Activated CD8-positive, alpha-beta T cell treated with anti-CD3 and anti-CD28 coated beads, Interleukin-2, amount 10 ng/mL, durations not matched to agents 7 days and 5 days (primary cell): ENCODE data around the gene PRKAR1B. TPM values are rescaled to one million over a fixed set of nuclear protein-coding genes. Genes with fewer than 3 reads are reported as not detected.
"Not testable (repeated sequence)": the region's sequence is repeated elsewhere in the genome, so short reads cannot be mapped to it uniquely, and the experiment has no call there.

ENCODE experiments used
- ATAC-seq: fragments of 150-1000 bp; cut with Tn5 transposase; one replicate; pipeline ENCODE4 v1.10.0; 2021; ENCODE audit warnings: moderate library complexity
- CTCF ChIA-PET: fragments of 350-600 bp; sonication (Branson Sonifier 250); formaldehyde crosslinking; loops from one replicate; lab custom pipeline; 2021; ENCODE audit warnings: antibody characterized with exemption; lab: Charles Lee
- POLR2A ChIA-PET: fragments of 350-600 bp; sonication (Branson Sonifier 250); formaldehyde crosslinking; loops from one replicate; lab custom pipeline; 2021; ENCODE audit warnings: antibody characterized with exemption; lab: Charles Lee
- DNase-seq: peaks from one replicate; pipeline ENCODE4 v3.0.0-alpha.2; 2020
- H3K27ac Mint-ChIP-seq: one replicate; pipeline ENCODE4 v1.8.0; 2021; ENCODE audit warnings: mild to moderate bottlenecking, mixed read lengths
- H3K27me3 Mint-ChIP-seq: one replicate; pipeline ENCODE4 v1.8.0; 2021; ENCODE audit warnings: low read depth, mixed read lengths
- H3K36me3 Mint-ChIP-seq: one replicate; pipeline ENCODE4 v1.8.0; 2021; ENCODE audit warnings: low read depth, mixed read lengths
- H3K4me1 Mint-ChIP-seq: one replicate; pipeline ENCODE4 v1.8.0; 2021; ENCODE audit warnings: low read depth, mixed read lengths
- H3K4me3 Mint-ChIP-seq: one replicate; pipeline ENCODE4 v1.8.0; 2021; ENCODE audit warnings: mild to moderate bottlenecking, mixed read lengths
- H3K9me3 Mint-ChIP-seq: one replicate; pipeline ENCODE4 v1.8.0; 2022; ENCODE audit warnings: mixed read lengths; ENCODE audit not compliant: insufficient read depth
- total RNA-seq, 2 experiments: library from RNA; stranded (reverse); gene quantifications; one replicate each; pipeline ENCODE4 v1.2.3, GENCODE V29; 2021

The PRKAR1B gene
- total RNA-seq, 2 experiments from 2014 or later: 56.5 to 58.2 TPM

- no peak for DNase-seq
- CTCF ChIA-PET: no interaction called here
- Mint-ChIP-seq H3K36me3 (peaks cover 9% of the 10 kb centered on the region), H3K4me1 (peaks cover 13% of the 10 kb centered on the region), H3K9me3 (no peaks in the 10 kb centered on the region), H3K27me3 (no peaks in the 10 kb centered on the region), H3K27ac (no peak overlapping the region), H3K4me3 (no peak overlapping the region)
- no peak for ATAC-seq
- POLR2A ChIA-PET: interaction anchor here (0.6 kb wide), 1 partner anchor 106 kb away, joined by 4 read pairs; no protein-coding TSS in a partner anchor
Observed at GRCh38 chr7:665736-666453, 61.2 kb downstream of the PRKAR1B start.

GRCh38 chr7:664997-665735 lies 61.9 kb downstream of the PRKAR1B start:
- H3K4me1 Mint-ChIP-seq: peaks cover 13% of the 10 kb centered on the region
- no peak for DNase-seq
- H3K36me3 Mint-ChIP-seq: peaks cover 9% of the 10 kb centered on the region
- no peaks in the 10 kb centered on the region for H3K9me3 Mint-ChIP-seq
- H3K27me3 Mint-ChIP-seq: no peaks in the 10 kb centered on the region
- H3K27ac Mint-ChIP-seq: peak overlapping the region; percentile 15
- CTCF ChIA-PET: no interaction called here
- no peak for ATAC-seq
- POLR2A ChIA-PET: no interaction called here
- H3K4me3 Mint-ChIP-seq: no peak overlapping the region

GRCh38 chr7:664402-664775 lies 62.7 kb downstream of the PRKAR1B start:
- Mint-ChIP-seq H3K27me3 (no peaks in the 10 kb centered on the region), H3K36me3 (peaks cover 12% of the 10 kb centered on the region), H3K4me3 (no peak overlapping the region), H3K9me3 (no peaks in the 10 kb centered on the region), H3K4me1 (peaks cover 13% of the 10 kb centered on the region), H3K27ac (no peak overlapping the region)
- DNase-seq (no peak), ATAC-seq (no peak)
- POLR2A ChIA-PET: no interaction called here
- CTCF ChIA-PET: no interaction called here

- Mint-ChIP-seq H3K27me3 (no peaks in the 10 kb centered on the region), H3K4me3 (no peak overlapping the region)
- POLR2A ChIA-PET: interaction anchor here (0.7 kb wide), 1 partner anchor 278 kb away, joined by 3 read pairs; no protein-coding TSS in a partner anchor
Observed at GRCh38 chr7:662576-662975, 64.5 kb downstream of the PRKAR1B start.

GRCh38 chr7:659996-660395 lies 67.1 kb downstream of the PRKAR1B start:
- H3K27me3 Mint-ChIP-seq: no peaks in the 10 kb centered on the region
- H3K9me3 Mint-ChIP-seq: peaks cover 4% of the 10 kb centered on the region
- ATAC-seq (no peak), DNase-seq (no peak)
- peaks cover 15% of the 10 kb centered on the region for H3K36me3 Mint-ChIP-seq
- CTCF ChIA-PET: no interaction called here
- POLR2A ChIA-PET: no interaction called here
- H3K4me1 Mint-ChIP-seq: peaks cover 10% of the 10 kb centered on the region
- no peak overlapping the region for H3K4me3 Mint-ChIP-seq
- H3K27ac Mint-ChIP-seq: no peak overlapping the region

More at GRCh38 chr7:662576-662975, 64.5 kb downstream of the PRKAR1B start:
- ATAC-seq: no peak
- no peak for DNase-seq
- Mint-ChIP-seq H3K9me3 (peaks cover 4% of the 10 kb centered on the region), H3K4me1 (peaks cover 10% of the 10 kb centered on the region), H3K36me3 (peaks cover 15% of the 10 kb centered on the region), H3K27ac (peak overlapping the region; percentile 52)
- CTCF ChIA-PET: no interaction called here

GRCh38 chr7:659306-659847 lies 67.7 kb downstream of the PRKAR1B start:
- CTCF ChIA-PET: no interaction called here
- POLR2A ChIA-PET: no interaction called here
- H3K36me3 Mint-ChIP-seq: peaks cover 15% of the 10 kb centered on the region

GRCh38 chr7:657565-658119 lies 69.4 kb downstream of the PRKAR1B start:
- ChIA-PET CTCF (no interaction called here), POLR2A (no interaction called here)
- ATAC-seq: no peak
- no peak for DNase-seq
- Mint-ChIP-seq H3K4me1 (peaks cover 3% of the 10 kb centered on the region), H3K9me3 (peaks cover 4% of the 10 kb centered on the region), H3K27ac (no peak overlapping the region), H3K27me3 (no peaks in the 10 kb centered on the region), H3K36me3 (peaks cover 15% of the 10 kb centered on the region), H3K4me3 (no peak overlapping the region)

More at GRCh38 chr7:659306-659847, 67.7 kb downstream of the PRKAR1B start:
- H3K27ac Mint-ChIP-seq: no peak overlapping the region
- peaks cover 6% of the 10 kb centered on the region for H3K4me1 Mint-ChIP-seq
- H3K9me3 Mint-ChIP-seq: peaks cover 4% of the 10 kb centered on the region
- no peaks in the 10 kb centered on the region for H3K27me3 Mint-ChIP-seq
- no peak for ATAC-seq
- no peak for DNase-seq
- H3K4me3 Mint-ChIP-seq: no peak overlapping the region

- CTCF ChIA-PET, H3K27me3 Mint-ChIP-seq, ATAC-seq, H3K9me3 Mint-ChIP-seq, H3K4me1 Mint-ChIP-seq, POLR2A ChIA-PET, H3K4me3 Mint-ChIP-seq, DNase-seq, H3K27ac Mint-ChIP-seq: not testable (repeated sequence)
- peaks cover 15% of the 10 kb centered on the region for H3K36me3 Mint-ChIP-seq
Observed at GRCh38 chr7:657010-657409, 70.1 kb downstream of the PRKAR1B start.

GRCh38 chr7:655758-656157 lies 71.3 kb downstream of the PRKAR1B start:
- CTCF ChIA-PET: no interaction called here
- DNase-seq: no peak
- H3K4me3 Mint-ChIP-seq: no peak overlapping the region
- H3K27ac Mint-ChIP-seq: no peak overlapping the region
- H3K4me1 Mint-ChIP-seq: no peaks in the 10 kb centered on the region
- POLR2A ChIA-PET: no interaction called here
- H3K36me3 Mint-ChIP-seq: peaks cover 15% of the 10 kb centered on the region
- ATAC-seq: no peak
- H3K27me3 Mint-ChIP-seq: no peaks in the 10 kb centered on the region
- peaks cover 4% of the 10 kb centered on the region for H3K9me3 Mint-ChIP-seq

GRCh38 chr7:653829-654764 lies 73.0 kb downstream of the PRKAR1B start:
- no peak overlapping the region for H3K27ac Mint-ChIP-seq
- no peak overlapping the region for H3K4me3 Mint-ChIP-seq
- H3K9me3 Mint-ChIP-seq: peaks cover under 1% of the 10 kb centered on the region
- no peaks in the 10 kb centered on the region for H3K27me3 Mint-ChIP-seq
- no peaks in the 10 kb centered on the region for H3K4me1 Mint-ChIP-seq
- H3K36me3 Mint-ChIP-seq: peaks cover 9% of the 10 kb centered on the region
- ChIA-PET POLR2A (no interaction called here), CTCF (no interaction called here)
- ATAC-seq (no peak), DNase-seq (no peak)

- ChIA-PET POLR2A (no interaction called here), CTCF (no interaction called here)
- H3K27ac Mint-ChIP-seq: no peak overlapping the region
- no peaks in the 10 kb centered on the region for H3K9me3 Mint-ChIP-seq
- no peak for DNase-seq
- H3K4me1 Mint-ChIP-seq: no peaks in the 10 kb centered on the region
- no peak overlapping the region for H3K4me3 Mint-ChIP-seq
- peaks cover 3% of the 10 kb centered on the region for H3K36me3 Mint-ChIP-seq
- H3K27me3 Mint-ChIP-seq: no peaks in the 10 kb centered on the region
- no peak for ATAC-seq
Observed at GRCh38 chr7:652881-653280, 74.2 kb downstream of the PRKAR1B start.
